SU-DHL-6 (cell line): ENCODE results near the gene KCTD1.

ENCODE experiments used
- H2AFZ ChIP-seq: fragments of 200-600 bp; sonication (generic); 2 replicates; pipeline ENCODE4 v1.6.1; 2014; ENCODE audit warnings: low read depth, mild to moderate bottlenecking, moderate library complexity, mixed read lengths, antibody characterized with exemption, low read length; ENCODE audit not compliant: severe bottlenecking
- H3F3A ChIP-seq: fragments of 200-600 bp; shearing (Covaris generic); 2 replicates; pipeline ENCODE4 v1.6.0; 2016; ENCODE audit warnings: antibody characterized with exemption, mild to moderate bottlenecking; ENCODE audit not compliant: insufficient read depth
- H3K27ac ChIP-seq: fragments of 200-600 bp; sonication (generic); 2 replicates; pipeline ENCODE4 v1.5.1; 2016; ENCODE audit warnings: low read depth, mild to moderate bottlenecking, low read length, moderate library complexity, mixed read lengths
- H3K27me3 ChIP-seq: fragments of 200-600 bp; sonication (generic), shearing (Covaris generic); 2 replicates; pipeline ENCODE4 v1.6.0; 2014; ENCODE audit warnings: mild to moderate bottlenecking, low read length
- H3K36me3 ChIP-seq: fragments of 200-600 bp; sonication (generic); 2 replicates; pipeline ENCODE4 v1.6.1; 2014; ENCODE audit warnings: mild to moderate bottlenecking, low read length, mixed read lengths
- H3K4me2 ChIP-seq: fragments of 300-600, 200-600 bp; shearing (Covaris generic), sonication (generic); 2 replicates; pipeline ENCODE4 v1.6.0; 2014; ENCODE audit warnings: low read length, low read depth, mild to moderate bottlenecking; ENCODE audit not compliant: poor library complexity, severe bottlenecking
- H3K4me3 ChIP-seq: fragments of 200-600 bp; sonication (generic); 2 replicates; pipeline ENCODE4 v1.5.1; 2014; ENCODE audit warnings: antibody characterized with exemption, low read length, mild to moderate bottlenecking, mixed read lengths; ENCODE audit not compliant: insufficient read depth, poor library complexity, severe bottlenecking
- H3K79me2 ChIP-seq: fragments of 200-600 bp; sonication (generic); 2 replicates; pipeline ENCODE4 v1.6.1; 2014; ENCODE audit warnings: mild to moderate bottlenecking, low read length, moderate library complexity; ENCODE audit not compliant: insufficient read depth
- H3K9ac ChIP-seq: fragments of 200-600 bp; sonication (generic); 2 replicates; pipeline ENCODE4 v1.7.0; 2014; ENCODE audit warnings: mild to moderate bottlenecking, low read length
- H3K9me2 ChIP-seq: fragments of 200-600 bp; sonication (generic); replicated peaks from 2 replicates; pipeline ENCODE4 v1.6.1; 2014; ENCODE audit warnings: low read length; ENCODE audit not compliant: insufficient read depth
- H3K9me3 ChIP-seq: fragments of 200-600 bp; sonication (generic); 2 replicates; pipeline ENCODE4 v1.6.1; 2014; ENCODE audit warnings: low read length, mixed read lengths; ENCODE audit not compliant: insufficient read depth
- H4K20me1 ChIP-seq: fragments of 200-600 bp; sonication (generic); 2 replicates; pipeline ENCODE4 v1.6.1; 2014; ENCODE audit warnings: low read depth, mild to moderate bottlenecking, antibody characterized with exemption, low read length, moderate library complexity, mixed read lengths
- CTCF ChIP-seq: fragments of 200-600 bp; sonication (generic); IDR thresholded peaks from one replicate; pipeline ENCODE4 v1.5.1; 2017; ENCODE audit warnings: antibody characterized with exemption, mild to moderate bottlenecking, low read length, moderate library complexity; ENCODE audit not compliant: insufficient read depth, poor library complexity, severe bottlenecking
- EZH2phosphoT487 ChIP-seq: fragments of 200-600 bp; sonication (generic), shearing (Covaris generic); conservative IDR thresholded peaks from 2 replicates; pipeline ENCODE4 v1.6.1; 2018; ENCODE audit warnings: mild to moderate bottlenecking, antibody characterized with exemption, low read length, moderate library complexity, mixed read lengths

KCTD1 gene

GRCh38 chr18:26466026-26466425 is 82.3 kb downstream of the KCTD1 start:
- no peak overlapping the region for H3K9ac ChIP-seq
- H3F3A ChIP-seq = no peaks in the 10 kb centered on the region
- no peaks in the 10 kb centered on the region for H4K20me1 ChIP-seq
- H3K9me2 ChIP-seq = no peaks in the 10 kb centered on the region
- no peak overlapping the region for H3K27ac ChIP-seq
- no peaks in the 10 kb centered on the region for H3K79me2 ChIP-seq
- no peaks in the 10 kb centered on the region for H3K9me3 ChIP-seq
- TF ChIP-seq EZH2phosphoT487 = no peak
- no peak for TF ChIP-seq CTCF
- H2AFZ ChIP-seq = no peak overlapping the region
- no peaks in the 10 kb centered on the region for H3K36me3 ChIP-seq
- H3K27me3 ChIP-seq = no peaks in the 10 kb centered on the region
- no peak overlapping the region for H3K4me3 ChIP-seq
- no peak overlapping the region for H3K4me2 ChIP-seq

GRCh38 chr18:26465431-26465830 is 82.9 kb downstream of the KCTD1 start:
- no peak for TF ChIP-seq EZH2phosphoT487
- TF ChIP-seq CTCF = no peak
- Histone ChIP-seq H3K4me2 (no peak overlapping the region), H3K27me3 (no peaks in the 10 kb centered on the region), H3K9ac (no peak overlapping the region), H4K20me1 (no peaks in the 10 kb centered on the region), H3K9me2 (no peaks in the 10 kb centered on the region), H3F3A (no peaks in the 10 kb centered on the region), H3K4me3 (no peak overlapping the region), H3K79me2 (no peaks in the 10 kb centered on the region), H3K27ac (no peak overlapping the region), H2AFZ (no peak overlapping the region), H3K9me3 (no peaks in the 10 kb centered on the region), H3K36me3 (no peaks in the 10 kb centered on the region)

- TF ChIP-seq EZH2phosphoT487 (no peak), CTCF (no peak)
- H3K4me3 ChIP-seq = no peak overlapping the region
- no peak overlapping the region for H3K27ac ChIP-seq
- H2AFZ ChIP-seq = no peak overlapping the region
- H3K4me2 ChIP-seq = no peak overlapping the region
- no peak overlapping the region for H3K9ac ChIP-seq
- H3K9me2 ChIP-seq = no peaks in the 10 kb centered on the region
- no peaks in the 10 kb centered on the region for H3K9me3 ChIP-seq
- no peaks in the 10 kb centered on the region for H3K79me2 ChIP-seq
- H4K20me1 ChIP-seq = no peaks in the 10 kb centered on the region
- no peaks in the 10 kb centered on the region for H3K27me3 ChIP-seq
- no peaks in the 10 kb centered on the region for H3K36me3 ChIP-seq
- no peaks in the 10 kb centered on the region for H3F3A ChIP-seq
Measured at GRCh38 chr18:26464128-26465011, 84.0 kb downstream of the KCTD1 start.
